ENCODE data around the gene ATP5MK.

- TF ChIP-seq CTCF (optimal IDR thresholded peaks at IDR 0.05 in 1 of 3, IDR thresholded peaks at IDR 0.05 in 1 of 3, conservative IDR thresholded peaks at IDR 0.05 in 1 of 3; ENCODE audit: extremely low read depth in 1 of 3, insufficient read depth in 2 of 3, low read length in 3 of 3): no peak
- TF ChIP-seq EZH2 (IDR thresholded peaks at IDR 0.05; ENCODE audit: low read length): no peak
Observed at GRCh38 chr10:103423748-103424147, 27.5 kb upstream of the ATP5MK start.
